SK-N-MC (cell line): Measurements from ENCODE around the gene ZNF385B.

Source experiments
- EZH2 ChIP-seq: fragments of 200-600 bp; sonication (generic); IDR thresholded peaks from one replicate; pipeline ENCODE4 v1.6.1; 2017; ENCODE audit warnings: antibody characterized with exemption
- POLR2AphosphoS5 ChIP-seq: IDR thresholded peaks from 2 replicates; pipeline ENCODE4 v1.6.1; 2012; ENCODE audit warnings: mild to moderate bottlenecking, low read depth, low read length, borderline replicate concordance

GRCh38 chr2:179545024-179545423 lies 316.4 kb downstream of the ZNF385B start:
- TF ChIP-seq POLR2AphosphoS5, result no peak
- no peak for TF ChIP-seq EZH2
